Umbilical cord (tissue), 2 donors: ENCODE results near the gene DNMT1. TPM values are rescaled to one million over a fixed set of nuclear protein-coding genes. Genes with fewer than 3 reads are reported as not detected.
"Not testable (repeated sequence)": the region's sequence is repeated elsewhere in the genome, so short reads cannot be mapped to it uniquely, and the experiment has no call there.

Source experiments
- DNase-seq: peaks from one replicate; pipeline ENCODE4 v3.0.0-alpha.2; 2015; ENCODE audit warnings: low spot score
- total RNA-seq: library from RNA; depleted of rRNA; stranded (reverse); fragments of >200 nt; gene quantifications from one replicate; pipeline ENCODE4 v1.2.3, GENCODE V29; 2014; ENCODE audit warnings: low replicate concordance; ENCODE audit not compliant: insufficient read depth

DNMT1 gene
- total RNA-seq, 1 donor from 2014 or later = 11.3 TPM

DNA sequence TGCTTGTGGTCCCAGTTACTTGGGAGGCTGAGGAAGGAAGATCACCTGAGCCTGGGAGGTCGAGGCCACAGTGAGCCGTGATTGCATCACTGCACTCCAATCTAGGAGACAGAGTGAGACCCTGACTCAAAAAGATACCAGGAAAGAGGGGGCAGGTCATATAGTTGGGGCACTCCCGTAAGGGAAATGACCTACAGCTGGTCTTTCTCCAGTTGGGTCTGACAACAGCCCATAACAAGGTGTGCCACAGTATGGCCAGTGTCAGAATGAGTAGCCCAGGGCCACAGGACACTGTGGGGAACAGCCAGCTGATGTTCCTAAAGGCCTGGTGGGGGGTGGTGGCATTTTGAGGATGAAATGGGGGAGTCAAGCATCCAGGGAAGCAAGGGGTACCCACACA is 10.8 kb downstream of the DNMT1 start:
- DNase-seq = no peak

DNA sequence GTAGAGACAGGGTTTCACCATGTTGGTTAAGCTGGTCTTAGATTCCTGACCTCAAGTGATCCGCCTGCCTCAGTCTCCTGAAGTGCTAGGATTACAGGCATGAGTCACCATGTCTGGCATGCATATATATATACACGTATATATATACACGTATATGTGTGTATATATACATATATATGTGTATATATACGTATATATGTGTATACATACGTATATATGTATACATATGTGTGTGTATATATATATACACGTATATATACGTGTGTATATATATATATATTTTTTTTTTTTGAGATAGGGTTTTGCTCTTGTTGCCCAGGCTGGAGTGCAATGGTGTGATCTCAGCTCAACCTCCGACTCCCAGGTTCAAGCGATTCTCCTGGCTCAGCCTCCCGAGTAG is 11.9 kb downstream of the DNMT1 start:
- DNase-seq = no peak

DNA sequence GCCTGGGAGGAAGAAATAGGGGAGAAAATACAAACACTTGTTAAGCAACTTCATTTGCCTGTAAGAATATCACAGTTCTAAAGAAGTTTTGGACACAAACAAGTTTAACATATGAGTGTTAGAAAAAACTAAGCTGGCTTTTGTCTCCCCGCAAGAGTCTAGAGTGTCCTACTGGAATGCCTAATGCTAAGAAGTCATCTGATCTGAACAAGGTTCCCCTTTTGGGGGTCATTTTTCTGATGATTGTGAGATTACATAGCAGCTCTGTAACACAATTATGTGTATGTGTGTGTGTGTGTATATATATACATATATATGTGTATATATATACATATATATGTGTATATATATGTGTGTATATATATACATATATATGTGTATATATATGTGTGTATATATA is 12.7 kb downstream of the DNMT1 start:
- DNase-seq = no peak

DNA sequence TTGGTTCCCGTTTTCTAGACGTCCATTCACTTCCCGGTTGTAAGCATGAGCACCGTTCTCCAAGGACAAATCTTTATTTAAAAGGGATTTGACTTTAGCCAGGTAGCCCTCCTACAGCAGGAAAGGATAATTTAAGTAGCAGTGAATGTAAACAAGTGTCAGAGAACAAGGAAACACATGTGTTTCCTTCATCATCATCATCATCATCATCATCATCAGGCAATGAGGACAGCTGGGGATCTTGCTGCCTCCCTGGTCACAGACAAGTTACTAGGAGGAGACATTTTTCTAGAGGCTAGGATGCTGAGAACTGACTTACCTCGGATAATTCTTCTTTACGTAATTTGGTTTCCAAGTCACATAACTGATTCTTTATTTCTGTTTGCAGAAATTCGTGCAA is 14.3 kb downstream of the DNMT1 start:
- DNase-seq = no peak

DNA sequence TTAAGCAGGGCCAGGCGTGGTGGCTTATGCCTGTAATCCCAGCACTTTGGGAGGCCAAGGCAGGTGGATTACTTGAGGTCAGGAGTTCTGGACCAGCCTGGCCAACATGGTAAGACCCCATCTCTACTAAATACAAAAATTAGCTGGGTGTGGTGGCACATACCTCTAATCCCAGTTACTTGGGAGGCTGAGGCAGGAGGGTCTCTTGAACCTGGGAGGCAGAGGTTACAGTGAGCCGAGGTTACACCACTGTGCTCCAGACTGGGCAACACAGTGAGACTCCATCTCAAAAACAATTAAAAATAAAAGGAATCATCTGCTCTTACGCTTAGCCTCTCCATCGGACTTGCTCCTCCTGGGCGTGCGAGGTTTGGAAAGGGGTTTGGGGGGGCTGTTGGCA is 14.7 kb downstream of the DNMT1 start:
- not testable (repeated sequence) for DNase-seq

DNA sequence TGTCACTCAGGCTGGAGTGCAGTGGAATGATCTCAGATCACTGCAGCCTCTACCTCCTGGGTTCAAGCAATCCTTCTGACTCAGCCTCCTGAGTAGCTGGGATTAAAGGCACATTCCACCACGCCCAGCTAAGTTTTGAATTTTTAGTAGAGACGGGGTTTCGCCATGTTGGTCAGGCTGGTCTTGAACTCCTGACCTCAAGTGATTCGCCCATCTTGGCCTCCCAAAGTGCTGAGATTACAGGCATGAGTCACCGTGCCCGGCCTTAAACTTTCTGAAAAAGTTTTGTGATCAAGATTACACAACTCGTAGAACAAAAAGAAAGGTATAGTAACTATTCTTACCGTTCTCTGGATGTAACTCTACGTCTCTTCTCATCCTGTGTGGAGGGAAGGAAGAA is 21.2 kb downstream of the DNMT1 start:
- no peak for DNase-seq

DNA sequence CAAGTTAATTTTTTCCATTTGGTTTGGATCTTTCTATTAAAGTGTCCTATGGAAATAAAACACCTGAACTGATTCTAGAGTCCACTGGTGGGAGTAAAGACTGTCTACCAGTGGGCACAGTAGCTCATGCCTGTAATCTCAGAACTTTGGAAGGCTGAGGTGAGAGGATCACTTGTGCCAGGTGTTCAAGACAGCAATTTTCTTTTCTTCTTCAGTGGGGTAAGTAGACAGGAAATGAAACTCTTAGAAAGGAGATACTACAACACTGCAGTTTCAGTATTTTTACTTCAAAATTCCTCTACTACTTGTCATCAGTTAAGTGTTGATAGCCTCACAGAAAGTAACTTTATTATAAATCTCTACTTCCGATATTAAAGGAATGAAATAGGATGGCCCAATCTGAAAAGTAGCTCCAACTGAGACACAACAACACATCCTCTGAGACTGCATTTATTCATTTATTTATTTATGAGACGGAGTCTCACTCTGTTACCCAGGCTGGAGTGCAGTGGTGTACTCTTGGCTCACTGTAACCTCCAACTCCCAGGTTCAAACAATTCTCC is 26.3 kb downstream of the DNMT1 start:
- DNase-seq = no peak

DNA sequence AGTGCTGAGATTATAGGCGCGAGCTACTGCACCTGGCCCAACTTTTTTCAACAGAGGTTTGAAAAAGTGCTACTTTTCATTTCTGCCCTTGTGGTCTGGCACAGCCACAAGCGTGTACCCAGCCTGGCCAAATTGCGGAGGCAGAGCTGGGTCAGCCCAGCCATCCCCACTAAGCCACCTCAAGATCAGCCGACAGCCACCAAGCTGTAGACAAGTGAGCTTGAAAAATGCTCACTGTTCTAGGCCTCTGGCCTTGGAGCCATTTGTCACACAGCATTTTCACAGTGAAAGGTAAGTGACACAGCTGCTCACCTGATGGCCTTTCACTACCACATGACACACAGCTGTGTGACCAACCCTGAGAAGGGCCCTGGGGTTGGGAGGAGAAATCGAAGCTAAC is 27.3 kb downstream of the DNMT1 start:
- DNase-seq = no peak

DNA sequence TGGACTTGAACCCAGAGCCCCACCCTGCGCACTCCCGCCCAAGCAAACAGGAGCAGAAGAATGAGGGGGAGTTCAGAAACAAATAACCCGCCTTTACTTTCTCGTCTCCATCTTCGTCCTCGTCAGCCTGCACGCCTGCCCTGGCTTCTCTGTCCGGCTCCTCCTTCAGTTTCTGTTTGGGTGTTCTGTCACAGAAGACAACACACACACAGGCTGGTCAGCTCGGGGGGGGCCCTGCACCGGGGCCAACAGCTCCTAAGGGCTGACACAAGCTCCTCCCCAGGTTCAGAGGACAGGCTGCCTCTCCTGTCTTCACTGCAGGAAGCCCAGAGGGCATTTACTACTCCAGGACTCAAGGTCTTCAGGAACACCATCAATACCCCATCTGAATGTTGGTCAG is 28.3 kb downstream of the DNMT1 start:
- not testable (repeated sequence) for DNase-seq

DNA sequence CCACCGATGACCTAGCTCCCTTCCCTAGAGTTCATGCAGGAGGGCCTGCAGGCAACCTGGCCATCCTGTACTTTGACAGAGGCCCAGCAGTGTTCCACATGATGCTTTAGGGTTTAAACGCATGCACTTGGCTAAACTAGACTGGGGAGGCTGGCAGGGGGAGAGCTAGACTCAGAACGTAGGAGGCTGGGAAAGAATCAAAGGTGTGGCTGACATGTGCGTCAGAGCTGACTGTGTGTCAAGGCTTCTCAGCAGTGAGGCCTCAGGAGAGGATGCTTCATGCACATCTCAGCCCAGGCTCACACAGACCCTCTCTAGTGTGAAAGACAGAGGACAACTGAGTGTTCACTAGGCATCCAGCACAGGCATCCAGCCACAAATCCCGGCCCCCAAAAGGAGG is 28.7 kb downstream of the DNMT1 start:
- no peak for DNase-seq

DNA sequence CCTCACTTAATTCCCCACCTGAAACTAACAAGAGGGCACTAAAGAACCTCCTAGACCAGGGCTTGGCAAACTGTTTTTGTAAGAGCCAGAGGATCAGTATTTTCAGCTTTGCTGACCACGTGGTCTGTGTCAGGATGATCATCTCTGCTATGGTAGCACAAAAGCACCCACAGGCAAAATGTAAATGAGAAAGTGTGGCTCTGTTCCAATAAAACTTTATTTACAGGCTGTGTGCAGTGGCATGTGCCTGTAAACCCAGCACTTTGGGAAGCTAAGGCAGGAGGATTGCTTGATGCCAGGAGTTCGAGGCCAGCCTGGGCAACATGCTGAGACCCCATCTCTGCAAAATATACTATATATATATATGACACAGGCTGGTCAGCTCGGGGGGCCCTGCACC is 31.2 kb downstream of the DNMT1 start:
- DNase-seq = no peak

DNA sequence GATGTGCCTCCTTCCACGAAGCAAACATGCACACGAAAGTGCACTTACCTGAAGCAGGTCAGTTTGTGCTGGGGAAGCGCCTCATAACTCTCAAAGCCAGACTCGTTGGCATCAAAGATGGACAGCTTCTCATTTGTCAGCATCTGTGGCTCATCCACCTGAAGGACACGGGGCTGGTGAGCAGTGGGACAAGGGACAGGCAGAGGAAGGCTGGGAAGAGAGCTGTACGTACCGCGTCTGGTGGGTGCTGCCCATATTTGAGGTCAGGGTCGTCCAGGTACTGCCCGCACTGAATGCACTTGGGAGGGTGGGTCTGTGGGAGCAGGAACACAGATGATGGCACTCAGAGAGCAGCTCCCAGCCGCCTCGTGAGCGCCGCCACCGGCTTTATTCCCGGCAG is 35.1 kb downstream of the DNMT1 start:
- no peak for DNase-seq

DNA sequence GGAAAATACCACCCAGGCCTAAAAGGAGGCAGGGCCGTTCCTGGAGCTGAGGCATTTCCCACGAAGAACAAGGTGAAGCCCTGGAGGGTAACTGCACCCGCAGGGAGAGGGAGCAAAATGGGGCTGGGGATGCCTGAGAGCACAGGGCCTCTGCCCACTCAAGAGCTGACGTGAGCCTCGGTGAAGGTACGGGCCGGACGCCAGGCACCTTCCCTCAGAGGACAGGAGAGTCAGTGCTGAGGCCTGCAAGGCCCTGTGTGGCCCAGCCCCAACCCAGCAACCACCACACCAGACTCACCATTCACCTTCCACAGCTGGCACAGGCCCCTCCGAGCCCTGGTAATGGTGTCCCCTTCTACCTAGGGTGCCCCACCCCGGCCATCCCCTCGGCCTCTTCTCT is 36.3 kb downstream of the DNMT1 start:
- DNase-seq = no peak

DNA sequence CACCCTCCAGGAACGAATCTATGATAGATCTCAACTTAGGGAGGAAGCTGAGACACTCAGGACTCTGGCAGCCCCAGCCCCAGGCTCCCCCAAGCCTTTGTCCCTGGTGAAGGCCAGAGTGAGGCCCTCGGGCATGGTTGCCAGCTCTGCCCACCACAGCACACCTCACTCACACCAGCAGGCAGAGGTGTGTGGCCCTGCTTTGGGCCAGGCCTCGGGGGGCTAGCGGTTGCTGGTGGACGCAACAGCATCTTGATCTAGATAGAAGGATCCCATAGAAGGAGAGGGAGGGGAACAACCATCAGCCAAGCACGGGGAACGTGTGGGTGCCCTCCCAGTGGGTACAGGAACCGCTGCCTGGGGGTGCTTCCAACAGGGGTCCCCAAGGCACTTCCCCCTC is 36.7 kb downstream of the DNMT1 start:
- DNase-seq = no peak

DNA sequence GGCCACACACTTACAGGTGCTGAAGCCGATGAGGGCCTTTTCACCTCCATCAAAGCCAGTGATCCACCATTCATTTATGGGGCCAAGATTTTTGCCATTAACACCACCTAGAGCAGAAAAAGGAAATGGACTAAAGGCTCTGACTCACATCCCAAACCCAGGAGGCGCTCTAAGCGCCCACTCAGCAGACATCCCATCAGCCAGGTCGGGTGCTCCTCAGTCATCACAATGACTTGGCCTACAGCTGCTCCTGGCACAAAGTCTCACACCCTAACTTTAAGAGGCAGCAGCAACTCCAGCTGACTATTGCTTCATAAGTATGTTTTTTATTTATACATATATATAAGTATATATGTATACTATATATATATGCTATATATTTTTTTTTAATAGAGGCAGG is 38.9 kb downstream of the DNMT1 start:
- no peak for DNase-seq

DNA sequence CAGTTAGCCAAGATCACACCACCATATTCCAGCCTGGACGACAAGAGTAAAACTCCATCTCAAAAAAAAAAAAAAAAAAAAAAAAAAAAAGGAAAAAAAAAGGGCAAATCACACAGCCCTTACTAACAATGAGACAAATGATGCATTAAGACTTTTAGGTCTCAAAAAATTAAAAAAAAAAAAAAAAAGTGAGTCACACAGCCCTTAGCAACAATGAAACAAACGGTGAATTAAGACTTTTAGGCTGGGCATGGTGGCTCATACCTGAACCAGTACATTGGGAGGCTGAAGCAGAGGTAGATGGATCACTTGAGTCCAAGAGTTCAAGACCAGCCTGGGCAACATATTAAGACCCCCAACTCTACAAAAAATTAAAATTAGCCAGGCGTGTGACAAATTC is 42.7 kb downstream of the DNMT1 start:
- no peak for DNase-seq

DNA sequence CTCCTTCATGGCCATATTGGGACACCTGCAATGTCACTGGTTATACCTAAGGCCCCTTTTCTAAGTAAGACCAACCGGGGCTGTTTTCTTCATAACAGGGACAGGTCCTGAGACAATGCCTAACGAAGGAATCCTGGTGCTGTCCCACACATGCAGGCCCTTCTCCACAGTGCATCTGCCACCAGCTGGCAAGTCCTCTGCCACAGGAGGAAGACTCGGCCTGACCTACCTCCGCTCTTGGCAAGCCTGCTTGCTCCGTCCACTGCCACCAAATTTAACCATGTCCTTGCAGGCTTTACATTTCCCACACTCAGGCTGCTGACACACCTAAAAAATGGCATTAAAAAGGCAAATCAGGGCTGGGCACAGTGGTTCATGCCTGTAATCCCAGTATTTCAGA is 43.2 kb downstream of the DNMT1 start:
- DNase-seq = no peak

DNA sequence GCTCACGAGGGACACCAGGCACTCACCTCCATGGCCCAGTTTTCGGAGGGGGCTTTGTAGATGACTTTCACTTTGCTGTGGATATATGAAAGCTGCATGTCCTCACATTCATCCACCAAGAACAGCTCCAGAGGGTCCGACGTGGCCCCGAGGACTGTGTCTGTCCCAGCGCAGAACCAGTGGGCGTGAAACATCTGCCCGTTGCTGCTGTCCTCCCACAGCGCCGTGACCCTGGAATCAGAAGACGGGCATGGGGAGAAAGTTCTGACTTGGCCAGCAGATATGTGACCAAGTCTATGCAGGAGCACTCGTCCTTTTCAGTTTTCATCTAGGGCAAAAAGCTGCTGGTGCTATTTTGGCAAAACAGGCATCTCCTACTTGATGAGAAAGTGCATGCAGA is 45.3 kb downstream of the DNMT1 start:
- no peak for DNase-seq

DNA sequence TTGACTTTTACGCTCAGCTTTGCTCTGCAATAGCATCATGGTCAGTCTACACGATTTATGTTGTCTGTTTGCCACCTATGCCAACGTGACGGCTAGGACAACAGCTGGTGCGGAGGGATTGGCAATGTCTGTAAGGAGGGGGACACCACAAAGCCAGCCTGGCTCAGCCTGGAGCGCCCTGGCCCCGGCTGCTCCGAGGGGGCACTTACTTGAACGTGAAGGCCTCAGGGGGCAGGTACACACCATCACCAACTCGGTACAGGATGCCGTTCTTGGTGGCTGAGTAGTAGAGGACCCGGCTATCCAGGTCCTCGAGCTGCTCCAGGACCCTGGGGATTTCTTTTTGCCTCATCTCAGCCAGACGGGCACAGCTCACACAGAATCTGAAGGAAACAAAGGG is 48.6 kb downstream of the DNMT1 start:
- DNase-seq = no peak

DNA sequence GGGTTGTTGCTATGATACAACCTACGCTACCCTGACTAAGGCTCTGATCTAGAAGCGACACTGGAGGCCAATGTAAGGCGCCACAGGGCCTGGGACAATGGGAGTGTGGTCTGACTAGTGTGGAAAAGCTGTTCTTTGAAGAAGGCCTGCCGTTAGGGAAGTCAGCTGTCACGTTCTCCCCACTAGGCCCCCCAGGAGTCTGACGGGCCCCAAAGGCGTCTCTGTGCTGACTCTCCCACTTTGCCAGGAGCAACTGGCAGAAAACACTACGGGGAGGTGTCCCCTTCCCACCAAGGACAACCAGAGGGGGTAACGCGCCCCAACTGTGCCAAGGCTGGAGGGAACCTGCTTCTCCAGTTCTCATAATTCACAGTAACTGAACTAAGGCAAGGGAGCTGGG is 49.7 kb downstream of the DNMT1 start:
- DNase-seq = no peak

DNA sequence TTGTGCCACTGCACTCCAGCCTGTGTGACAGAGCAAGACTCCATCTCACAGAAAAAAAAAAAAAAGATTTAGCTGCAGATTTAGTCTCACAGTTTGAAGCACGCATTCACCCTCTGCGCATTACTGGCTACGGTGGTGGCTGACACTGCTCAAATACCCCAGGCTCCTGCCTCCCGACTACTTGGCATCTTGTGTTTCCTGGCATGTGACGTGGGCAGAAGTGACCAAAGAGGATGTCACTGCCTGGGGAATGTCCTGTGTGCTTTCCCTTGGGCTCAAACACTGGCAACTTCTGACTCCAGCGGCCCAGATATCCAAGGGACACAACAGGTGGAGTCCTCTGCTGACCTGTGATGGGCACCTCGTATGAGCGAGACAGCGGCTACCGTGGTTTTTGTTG is 50.4 kb downstream of the DNMT1 start:
- no peak for DNase-seq

DNA sequence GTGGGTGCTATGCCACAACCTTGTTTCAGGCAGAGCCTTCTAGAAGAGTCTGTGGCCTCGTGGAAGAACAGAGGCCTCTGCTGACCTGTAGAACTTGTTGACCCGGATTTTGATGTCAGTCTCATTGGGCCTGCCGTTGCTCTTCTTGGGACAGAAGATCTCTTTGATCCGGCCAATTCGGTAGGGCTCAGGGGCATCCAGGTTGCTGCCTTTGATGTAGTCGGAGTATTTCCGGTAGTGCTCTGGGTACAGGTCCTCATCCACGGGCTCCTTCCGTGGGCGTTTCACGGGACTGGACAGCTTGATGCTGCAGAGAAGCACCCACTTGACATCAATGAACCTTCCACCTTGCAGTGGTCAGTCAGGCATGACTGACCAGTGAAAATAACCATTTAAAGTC is 51.1 kb downstream of the DNMT1 start:
- DNase-seq = no peak

DNA sequence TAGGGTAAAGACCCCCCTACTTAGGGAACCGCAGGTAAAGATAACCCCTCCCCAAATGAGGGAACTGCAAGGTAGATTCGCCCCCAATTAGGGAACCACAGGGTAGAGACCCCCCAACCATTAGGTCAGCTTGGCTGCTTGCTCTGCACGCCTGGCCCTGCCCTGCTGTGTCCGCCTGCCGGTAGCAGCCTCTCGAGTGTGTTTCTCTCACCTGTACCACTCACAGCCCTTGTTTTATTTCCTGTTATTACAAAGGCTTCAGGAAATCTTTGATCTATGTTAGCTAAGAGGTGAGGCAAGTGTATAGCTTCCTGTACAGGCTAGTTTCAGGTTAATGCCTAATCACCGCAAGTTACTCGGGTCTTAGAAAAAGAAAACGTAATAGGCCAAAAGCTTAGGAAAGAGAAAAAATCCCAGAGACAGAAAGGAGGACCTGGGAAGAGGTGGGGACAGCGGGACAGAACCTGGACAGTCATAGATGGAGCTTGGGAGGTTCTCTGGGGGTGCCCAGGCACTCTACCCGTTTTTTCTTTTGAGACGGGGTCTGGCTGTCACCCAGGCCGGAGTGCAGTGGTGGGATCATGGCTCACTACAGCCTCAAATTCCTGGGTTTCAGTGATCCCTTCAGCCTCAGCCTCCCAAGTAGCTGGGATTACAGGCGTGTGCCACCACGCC is 51.9 kb downstream of the DNMT1 start:
- DNase-seq = no peak

DNA sequence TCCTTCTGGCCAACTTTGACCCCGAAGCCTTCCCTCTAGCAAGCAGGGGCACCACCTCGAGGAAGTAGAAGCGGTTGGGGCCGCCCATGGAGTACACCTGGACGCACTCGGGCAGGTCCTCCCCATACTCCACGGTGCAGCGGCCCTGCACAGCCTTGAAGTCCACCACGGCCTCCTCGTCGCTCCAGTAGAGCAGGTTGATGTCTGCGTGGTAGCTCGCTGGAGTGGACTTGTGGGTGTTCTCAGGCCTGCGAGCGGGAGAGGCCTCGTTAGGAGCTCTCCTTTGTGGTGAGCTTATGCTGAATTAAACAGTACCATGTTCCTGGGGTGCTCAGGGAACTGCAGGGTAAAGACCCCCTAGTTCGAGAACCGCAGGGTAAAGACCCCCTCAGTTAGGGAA is 52.8 kb downstream of the DNMT1 start:
- DNase-seq = no peak
